Transverse colon (tissue), 4 donors: ENCODE results near the gene LRRC36. TPM values are rescaled to one million over a fixed set of nuclear protein-coding genes. Genes with fewer than 3 reads are reported as not detected.

Experiments
- DNase-seq: peaks from one replicate; pipeline ENCODE4 v3.0.0-alpha.2; 2019
- H3K27ac ChIP-seq, 4 donors: fragments of 200-600 bp; sonication (generic); 2 replicates each; pipeline ENCODE4 v1.5.1; 2016 to 2018; ENCODE audit warnings: inconsistent platforms in 4 of 4
- H3K27me3 ChIP-seq: fragments of 200-600 bp; sonication (generic); 2 replicates; pipeline ENCODE4 v1.5.1; 2017; ENCODE audit warnings: inconsistent platforms
- H3K36me3 ChIP-seq, 4 donors: fragments of 200-600 bp; sonication (generic); 2 replicates each; pipeline ENCODE4 v1.5.1; 2017 to 2019; ENCODE audit warnings: inconsistent platforms in 4 of 4
- H3K4me1 ChIP-seq, 4 donors: fragments of 200-600 bp; sonication (generic); 2 replicates each; pipeline ENCODE4 v1.5.1; 2017 to 2020; ENCODE audit warnings: inconsistent platforms in 4 of 4
- H3K4me3 ChIP-seq, 4 donors: fragments of 200-600 bp; sonication (generic); 1 replicate in 1 of 4; 2 replicates in 3 of 4; pipeline versions ENCODE4 v1.5.1 to v1.6.1; 2017 to 2019; ENCODE audit warnings: inconsistent platforms in 4 of 4
- H3K9me3 ChIP-seq, 2 donors: fragments of 200-600 bp; sonication (generic); 2 replicates each; pipeline ENCODE4 v1.5.1; 2017 to 2019; ENCODE audit warnings: inconsistent platforms in 2 of 2
- EP300 ChIP-seq: sonication (generic); formaldehyde crosslinking; IDR thresholded peaks from one replicate; pipeline ENCODE4 v1.6.1; 2017; ENCODE audit warnings: antibody characterized with exemption, low read depth
- POLR2A ChIP-seq: fragments of 450-650 bp; IDR thresholded peaks from one replicate; pipeline ENCODE4 v1.6.1; 2016; ENCODE audit warnings: antibody characterized with exemption, mild to moderate bottlenecking, moderate library complexity
- POLR2AphosphoS5 ChIP-seq, 3 donors: sonication (generic); formaldehyde crosslinking; IDR thresholded peaks; one replicate each; pipeline ENCODE4 v1.6.1; 2016; ENCODE audit warnings: antibody characterized with exemption in 3 of 3
- WGBS, 2 donors: methylation state at CpG; one replicate each; pipeline ENCODE4 v1.1.5; 2018; ENCODE audit warnings: low coverage in 1 of 2; 5-methylcytosine and 5-hydroxymethylcytosine counted together
- in situ Hi-C, 4 donors: fragments of 200-750 bp; cut with MboI; loops; one replicate each; pipeline versions ENCODE4 v1.15.0 to v1.15.1; 2017; ENCODE audit warnings: low sequenced_read_pairs in 3 of 4, low pct_ligation_motif_present in 1 of 4, low pct_unique_long_range_greater_than_20kb in 1 of 4
- intact Hi-C: fragments of 100-400 bp; cut with DNase I; formaldehyde crosslinking; loops from one replicate; pipeline ENCODE4 v1.15.1; 2023; ENCODE audit warnings: low total_unique reads
- small RNA-seq, 4 donors: library from RNA; depleted of rRNA; stranded (forward); fragments of <200 nt; gene quantifications; one replicate each; pipeline ENCODE3, GENCODE V24; 2016
- total RNA-seq, 4 donors: library from RNA; depleted of rRNA; stranded (reverse); fragments of >200 nt; gene quantifications; one replicate each; pipeline ENCODE4 v1.1.0, GENCODE V29; 2016
- TF ChIP-seq, protein P1 (sequence below), 5 experiments: fragments of 200-600 bp in 3 of 5; fragments of 450-650 bp in 2 of 5; sonication (generic) in 3 of 5; IDR thresholded peaks; 1 replicate in 2 of 5; 2 replicates in 3 of 5; pipeline ENCODE4 v1.5.1; 2016 to 2017; ENCODE audit warnings: antibody characterized with exemption in 5 of 5, inconsistent platforms in 3 of 5, mild to moderate bottlenecking in 2 of 5, moderate library complexity in 1 of 5

LRRC36 gene
- total RNA-seq, 4 donors from 2014 or later = 0.79 TPM; not detected in 3

DNA sequence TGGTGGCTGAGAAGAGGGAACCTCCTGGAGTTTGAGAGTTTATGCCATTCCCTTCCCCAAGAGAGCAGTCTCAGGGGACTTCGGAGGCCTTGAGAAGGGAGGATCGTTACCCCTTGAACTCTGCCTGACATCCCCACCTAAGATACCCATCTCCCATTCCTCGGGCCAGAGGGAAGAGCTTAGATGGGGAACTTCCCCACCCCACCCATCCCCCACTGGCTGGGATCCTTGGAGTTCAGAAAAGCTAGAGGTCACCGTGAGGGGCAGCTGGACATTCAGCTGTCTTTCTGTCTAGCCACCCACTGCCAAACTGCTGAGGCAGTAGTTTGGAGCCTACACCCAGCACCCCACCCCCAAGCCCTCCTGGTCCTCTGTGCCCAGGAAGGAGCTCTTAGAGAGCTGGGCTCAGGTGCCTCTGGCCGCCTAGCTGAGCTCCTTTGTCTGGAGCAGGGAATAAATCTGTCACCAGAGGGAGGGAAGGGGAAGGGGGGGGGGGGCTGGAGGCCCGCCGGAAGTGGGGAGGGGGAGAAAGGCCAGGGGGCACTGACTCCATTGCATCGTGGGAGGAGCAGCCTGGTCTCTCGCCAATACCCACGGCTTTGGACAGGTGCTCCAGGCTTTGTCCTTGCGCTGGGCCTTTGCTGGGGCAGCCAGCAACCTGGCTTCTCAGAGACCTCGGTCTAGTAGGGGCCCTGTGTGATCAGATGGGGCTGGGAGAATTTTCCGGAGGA, 105.3 kb downstream of the LRRC36 start:
- 29% methylated on average over 13 of the region's 13 CpGs; no CpG with 5 or more reads in 1 of the 2 donors for WGBS, 2 donors
- Histone ChIP-seq H3K9me3 (no peaks in the 10 kb centered on the region), H3K4me1 (peaks cover 14 to 38% (median 28%) of the 10 kb centered on the region in 4 donors), H3K36me3 (peaks cover 0 to 3% (median 0%) of the 10 kb centered on the region in 4 donors), H3K4me3 (peak overlapping the region; percentile 41 to 57 (median 52)), H3K27ac (peak overlapping the region; percentile 88 to 94 (median 90)), H3K27me3 (no peaks in the 10 kb centered on the region)
- in situ Hi-C loops (no loop called here), intact Hi-C loops (no loop called here)
- TF ChIP-seq POLR2AphosphoS5 (IDR thresholded peaks at IDR 0.05) = peak in 2 of 3 donors; percentile 3 to 8
- TF ChIP-seq, protein P1, sequence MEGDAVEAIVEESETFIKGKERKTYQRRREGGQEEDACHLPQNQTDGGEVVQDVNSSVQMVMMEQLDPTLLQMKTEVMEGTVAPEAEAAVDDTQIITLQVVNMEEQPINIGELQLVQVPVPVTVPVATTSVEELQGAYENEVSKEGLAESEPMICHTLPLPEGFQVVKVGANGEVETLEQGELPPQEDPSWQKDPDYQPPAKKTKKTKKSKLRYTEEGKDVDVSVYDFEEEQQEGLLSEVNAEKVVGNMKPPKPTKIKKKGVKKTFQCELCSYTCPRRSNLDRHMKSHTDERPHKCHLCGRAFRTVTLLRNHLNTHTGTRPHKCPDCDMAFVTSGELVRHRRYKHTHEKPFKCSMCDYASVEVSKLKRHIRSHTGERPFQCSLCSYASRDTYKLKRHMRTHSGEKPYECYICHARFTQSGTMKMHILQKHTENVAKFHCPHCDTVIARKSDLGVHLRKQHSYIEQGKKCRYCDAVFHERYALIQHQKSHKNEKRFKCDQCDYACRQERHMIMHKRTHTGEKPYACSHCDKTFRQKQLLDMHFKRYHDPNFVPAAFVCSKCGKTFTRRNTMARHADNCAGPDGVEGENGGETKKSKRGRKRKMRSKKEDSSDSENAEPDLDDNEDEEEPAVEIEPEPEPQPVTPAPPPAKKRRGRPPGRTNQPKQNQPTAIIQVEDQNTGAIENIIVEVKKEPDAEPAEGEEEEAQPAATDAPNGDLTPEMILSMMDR (IDR thresholded peaks at IDR 0.05) = no peak
- DNase-seq = no peak

DNA sequence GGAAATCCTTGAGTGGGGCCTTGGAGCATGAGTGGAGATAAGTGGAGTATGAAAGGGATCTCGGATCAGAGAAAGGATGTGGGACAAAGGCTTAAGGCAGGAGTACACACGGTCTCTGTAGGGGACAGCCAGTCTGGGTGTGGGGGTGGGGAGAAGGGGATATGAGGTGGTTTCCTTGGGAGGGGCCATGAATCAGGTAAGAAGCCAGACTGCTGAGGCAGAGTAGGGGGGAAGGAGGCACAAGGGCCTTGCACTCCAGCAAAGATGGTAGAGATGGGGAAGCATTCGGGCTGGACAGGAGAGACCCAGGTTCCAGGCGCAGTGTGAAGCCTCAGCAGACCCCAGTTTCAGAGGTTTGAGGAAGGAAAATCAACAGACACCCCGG, 105.9 kb downstream of the LRRC36 start:
- no peaks in the 10 kb centered on the region for H3K9me3 ChIP-seq
- H3K36me3 ChIP-seq = peaks cover 0 to 6% (median under 1%) of the 10 kb centered on the region in 4 donors
- intact Hi-C loops (no loop called here), in situ Hi-C loops (no loop called here)
- H3K4me1 ChIP-seq = peaks cover 14 to 38% (median 28%) of the 10 kb centered on the region in 4 donors
- H3K27me3 ChIP-seq = no peaks in the 10 kb centered on the region
- TF ChIP-seq POLR2AphosphoS5 (IDR thresholded peaks at IDR 0.05) (peak in 1 of 3 donors; percentile 1), POLR2A (no peak)
- H3K4me3 ChIP-seq = peak overlapping the region in 3 of 4 donors; percentile 49 to 57 (median 56)
- 58 to 86% methylated on average over 1 to 5 of the region's 5 CpGs for WGBS, 2 donors
- H3K27ac ChIP-seq = peak overlapping the region; percentile 88 to 94 (median 90)
- no peak for DNase-seq

DNA sequence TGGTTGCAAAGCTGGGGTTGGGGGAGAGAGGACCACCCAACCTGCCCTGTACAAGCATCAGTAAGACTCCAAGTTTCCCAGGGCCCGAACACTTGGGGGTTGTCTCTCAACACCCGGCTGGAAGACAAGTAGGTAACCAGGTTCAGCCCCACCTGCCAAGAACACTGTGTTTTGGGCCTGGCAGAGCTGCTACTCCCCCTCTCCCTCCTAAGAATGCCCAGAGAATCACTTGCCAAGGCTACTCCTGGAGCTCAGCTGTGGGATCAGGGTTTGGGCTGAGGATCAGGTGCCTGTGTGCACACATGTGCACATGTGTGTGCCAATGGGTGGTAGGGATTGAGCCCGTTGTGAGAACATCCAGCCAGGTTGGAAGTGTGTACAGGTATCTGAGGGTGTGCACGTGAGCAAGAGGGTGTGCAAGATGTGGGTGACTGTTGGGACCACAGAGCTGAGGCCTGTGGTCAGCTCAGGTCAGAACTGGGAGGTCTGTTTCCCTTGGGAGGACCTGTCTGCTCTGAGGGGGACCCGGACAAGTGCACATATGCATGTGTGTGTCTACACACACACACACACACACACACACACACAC, 106.6 kb downstream of the LRRC36 start:
- Histone ChIP-seq H3K4me3 (peak overlapping the region; percentile 14 to 57 (median 52)), H3K27ac (peak overlapping the region; percentile 88 to 94 (median 90)), H3K27me3 (no peaks in the 10 kb centered on the region), H3K4me1 (peaks cover 11 to 32% (median 23%) of the 10 kb centered on the region in 4 donors), H3K36me3 (peaks cover 0 to 13% (median 2%) of the 10 kb centered on the region in 4 donors), H3K9me3 (no peaks in the 10 kb centered on the region)
- DNase-seq = no peak
- intact Hi-C loops = no loop called here
- 92% methylated on average over 4 of the region's 5 CpGs; no CpG with 5 or more reads in 1 of the 2 donors for WGBS, 2 donors
- in situ Hi-C loops = no loop called here
- TF ChIP-seq EP300 (no peak), POLR2AphosphoS5 (IDR thresholded peaks at IDR 0.05) (peak in 1 of 3 donors; percentile 58), POLR2A (no peak)
- TF ChIP-seq, protein P1 (IDR thresholded peaks at IDR 0.05) = no peak

Small RNA genes within 50 kb of the gene (small RNA-seq; reads per million reads assigned to genes)
- 0 reads per million in 4 donors for gene RNU1-123P

Other genes with a start within 250 kb of the LRRC36 start
- 10 to 100 TPM; 13.3 to 23.8 (median 17.7) TPM for gene PHAF1, start 216.9 kb upstream of the LRRC36 start, total RNA-seq
- gene B3GNT9, start 175.8 kb upstream of the LRRC36 start, total RNA-seq = 10 to 100 TPM in 1 of 4 donors, 1 to 10 TPM in 3; 1.5 to 69.1 (median 5.5) TPM
- 10 to 100 TPM; 32.2 to 74.8 (median 42.0) TPM for gene TRADD, start 166.9 kb upstream of the LRRC36 start, total RNA-seq
- 10 to 100 TPM; 30.0 to 91.1 (median 55.1) TPM for gene FBXL8, start 166.9 kb upstream of the LRRC36 start, total RNA-seq
- 100 to 1,000 TPM in 1 of 4 donors, 10 to 100 TPM in 3; 29.5 to 136 (median 76.6) TPM for gene HSF4, start 162.1 kb upstream of the LRRC36 start, total RNA-seq
- 10 to 100 TPM; 39.5 to 65.9 (median 41.2) TPM for gene NOL3, start 156.3 kb upstream of the LRRC36 start, total RNA-seq
- 100 to 1,000 TPM in 1 of 4 donors, 10 to 100 TPM in 3; 27.6 to 220 (median 32.5) TPM for gene MATCAP1, start 142.9 kb upstream of the LRRC36 start, total RNA-seq
- 1 to 10 TPM in 2 of 4 donors, not detected in 2; 3.0 to 6.7 TPM for gene EXOC3L1, start 136.7 kb upstream of the LRRC36 start, total RNA-seq
- 100 to 1,000 TPM in 3 of 4 donors, 10 to 100 TPM in 1; 97.5 to 224 (median 159) TPM for gene E2F4, start 134.7 kb upstream of the LRRC36 start, total RNA-seq
- gene ELMO3, start 127.7 kb upstream of the LRRC36 start, total RNA-seq = 10 to 100 TPM; 61.0 to 91.5 (median 77.7) TPM
- gene TMEM208, start 99.7 kb upstream of the LRRC36 start, total RNA-seq = 10 to 100 TPM in 3 of 4 donors, not detected in 1; 29.5 to 50.2 (median 39.3) TPM
- gene FHOD1, start 79.3 kb upstream of the LRRC36 start, total RNA-seq = 100 to 1,000 TPM in 1 of 4 donors, 10 to 100 TPM in 3; 25.1 to 177 (median 33.6) TPM
- gene SLC9A5, start 77.8 kb upstream of the LRRC36 start, total RNA-seq = 1 to 10 TPM in 3 of 4 donors, under 1 TPM in 1; 0.55 to 4.5 (median 1.5) TPM
- 10 to 100 TPM in 2 of 4 donors, 1 to 10 TPM in 1, under 1 TPM in 1; 0.80 to 12.2 (median 8.7) TPM for gene PLEKHG4, start 47.3 kb upstream of the LRRC36 start, total RNA-seq
- gene KCTD19, start 74 bp upstream of the LRRC36 start, total RNA-seq = not detected
- 10 to 100 TPM in 1 of 4 donors, 1 to 10 TPM in 2, not detected in 1; 3.5 to 20.9 (median 5.7) TPM for gene TPPP3, start 66.7 kb downstream of the LRRC36 start, total RNA-seq
- gene ZDHHC1, start 89.7 kb downstream of the LRRC36 start, total RNA-seq = 10 to 100 TPM in 2 of 4 donors, 1 to 10 TPM in 2; 7.1 to 36.3 (median 20.5) TPM
- 1,000 to 10,000 TPM in 1 of 4 donors, 100 to 1,000 TPM in 3; 667 to 1,081 (median 790) TPM for gene HSD11B2, start 104.3 kb downstream of the LRRC36 start, total RNA-seq
- 100 to 1,000 TPM; 218 to 457 (median 386) TPM for gene ATP6V0D1, start 154.3 kb downstream of the LRRC36 start, total RNA-seq
- not detected for gene AGRP, start 156.7 kb downstream of the LRRC36 start, total RNA-seq
- 100 to 1,000 TPM in 1 of 4 donors, 10 to 100 TPM in 3; 11.2 to 141 (median 24.1) TPM for gene RIPOR1, start 202.0 kb downstream of the LRRC36 start, total RNA-seq
- gene CTCF, start 235.7 kb downstream of the LRRC36 start, total RNA-seq = 10 to 100 TPM; 40.0 to 46.8 (median 41.9) TPM